ENCODE results near the gene CHL1.

DNA sequence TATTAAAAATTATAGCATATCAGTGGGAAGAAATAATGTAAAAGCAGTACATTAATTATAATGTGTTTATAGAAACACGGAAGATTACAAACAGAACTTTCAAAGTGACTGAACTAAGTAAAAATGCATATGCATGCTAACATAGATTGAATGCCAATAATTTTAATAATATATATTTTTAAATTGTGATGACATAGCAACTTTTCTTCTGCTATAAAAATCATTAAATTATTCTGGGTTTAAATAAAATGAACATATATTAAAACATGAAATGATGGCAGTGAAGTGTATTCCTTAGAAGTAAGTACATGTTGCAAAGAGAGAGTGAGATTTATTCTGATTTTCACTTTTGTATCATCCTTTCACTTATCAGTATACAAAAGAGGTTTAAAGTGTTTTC, 128.9 kb downstream of the CHL1 start:
- TF ChIP-seq, protein P1, sequence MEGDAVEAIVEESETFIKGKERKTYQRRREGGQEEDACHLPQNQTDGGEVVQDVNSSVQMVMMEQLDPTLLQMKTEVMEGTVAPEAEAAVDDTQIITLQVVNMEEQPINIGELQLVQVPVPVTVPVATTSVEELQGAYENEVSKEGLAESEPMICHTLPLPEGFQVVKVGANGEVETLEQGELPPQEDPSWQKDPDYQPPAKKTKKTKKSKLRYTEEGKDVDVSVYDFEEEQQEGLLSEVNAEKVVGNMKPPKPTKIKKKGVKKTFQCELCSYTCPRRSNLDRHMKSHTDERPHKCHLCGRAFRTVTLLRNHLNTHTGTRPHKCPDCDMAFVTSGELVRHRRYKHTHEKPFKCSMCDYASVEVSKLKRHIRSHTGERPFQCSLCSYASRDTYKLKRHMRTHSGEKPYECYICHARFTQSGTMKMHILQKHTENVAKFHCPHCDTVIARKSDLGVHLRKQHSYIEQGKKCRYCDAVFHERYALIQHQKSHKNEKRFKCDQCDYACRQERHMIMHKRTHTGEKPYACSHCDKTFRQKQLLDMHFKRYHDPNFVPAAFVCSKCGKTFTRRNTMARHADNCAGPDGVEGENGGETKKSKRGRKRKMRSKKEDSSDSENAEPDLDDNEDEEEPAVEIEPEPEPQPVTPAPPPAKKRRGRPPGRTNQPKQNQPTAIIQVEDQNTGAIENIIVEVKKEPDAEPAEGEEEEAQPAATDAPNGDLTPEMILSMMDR (IDR thresholded peaks at IDR 0.05), result no peak
- TF ChIP-seq POLR2A (IDR thresholded peaks at IDR 0.05), result no peak

All from body of pancreas (tissue), 4 donors.